H1 (cell line): ENCODE data around the gene FREM1. TPM values are rescaled to one million over a fixed set of nuclear protein-coding genes. Genes with fewer than 3 reads are reported as not detected.

Source experiments
- CTCF ChIA-PET: fragments of 300-600 bp; sonication (Branson Sonifier 250); formaldehyde crosslinking; loops from one replicate; lab custom pipeline; 2021; ENCODE audit not compliant: partially characterized antibody; lab: Charles Lee
- POLR2A ChIA-PET: fragments of 300-600 bp; sonication (Branson Sonifier 250); formaldehyde crosslinking; loops from one replicate; lab custom pipeline; 2021; ENCODE audit warnings: inconsistent platforms; ENCODE audit not compliant: partially characterized antibody; lab: Charles Lee
- DNase-seq, 2 experiments: peaks; one replicate each; pipeline versions ENCODE4 v3.0.0 to v3.0.0-alpha.2; 2010 to 2022; ENCODE audit warnings: low spot score in 2 of 2, low read depth in 1 of 2, mixed read lengths in 1 of 2
- FAIRE-seq: peaks from 2 replicates; lab custom pipeline; 2011; peaks lifted over from hg19 to GRCh38; lab: Jason Lieb, UNC
- H2AFZ ChIP-seq: 2 replicates; pipeline ENCODE4 v1.8.1; 2012; ENCODE audit warnings: low read length, inconsistent platforms
- H2AK5ac ChIP-seq: 2 replicates; pipeline ENCODE4 v1.6.1; 2013; ENCODE audit warnings: low read depth, low read length
- H2BK120ac ChIP-seq: replicated peaks from 2 replicates; pipeline ENCODE3; 2013; ENCODE audit warnings: low read depth, low read length, inconsistent platforms
- H2BK12ac ChIP-seq: 2 replicates; pipeline ENCODE4 v1.6.1; 2013; ENCODE audit warnings: low read depth, low read length
- H2BK15ac ChIP-seq: 2 replicates; pipeline ENCODE4 v1.6.1; 2013; ENCODE audit warnings: low read length
- H2BK20ac ChIP-seq: 2 replicates; pipeline ENCODE4 v1.6.1; 2013; ENCODE audit warnings: low read length
- H2BK5ac ChIP-seq: 2 replicates; pipeline ENCODE4 v1.6.1; 2013; ENCODE audit warnings: low read depth, low read length
- H3K14ac ChIP-seq: 2 replicates; pipeline ENCODE4 v1.6.1; 2013; ENCODE audit warnings: inconsistent platforms; ENCODE audit not compliant: insufficient read length
- H3K18ac ChIP-seq: 2 replicates; pipeline ENCODE4 v1.6.1; 2013; ENCODE audit warnings: low read length; ENCODE audit errors: extremely low read depth
- H3K23ac ChIP-seq: 2 replicates; pipeline ENCODE4 v1.6.1; 2013; ENCODE audit warnings: inconsistent platforms; ENCODE audit not compliant: insufficient read length
- H3K23me2 ChIP-seq: 2 replicates; pipeline ENCODE4 v1.6.1; 2013; ENCODE audit warnings: low read depth, low read length
- H3K27ac ChIP-seq: 2 replicates; pipeline ENCODE4 v1.6.1; 2011; ENCODE audit warnings: low read depth, low read length, inconsistent platforms
- H3K27me3 ChIP-seq, 4 experiments: replicated peaks in 1 of 4; 1 replicate in 1 of 4; 2 replicates in 3 of 4; pipeline versions ENCODE4 v1.6.1 to v1.8.1; 2011 to 2013; ENCODE audit warnings: low read length in 3 of 4, mild to moderate bottlenecking in 3 of 4, inconsistent platforms in 2 of 4, mixed read lengths in 2 of 4, moderate library complexity in 1 of 4; ENCODE audit not compliant: control insufficient read depth in 3 of 4, insufficient read depth in 3 of 4; ENCODE audit errors: extremely low read depth in 1 of 4
- H3K36me3 ChIP-seq, 4 experiments: 2 replicates each; pipeline versions ENCODE4 v1.6.1 to v1.8.1; 2011 to 2013; ENCODE audit warnings: mild to moderate bottlenecking in 4 of 4, low read length in 3 of 4, moderate library complexity in 2 of 4, control low read depth in 1 of 4, inconsistent platforms in 1 of 4; ENCODE audit not compliant: insufficient read depth in 4 of 4, control insufficient read depth in 2 of 4
- H3K4ac ChIP-seq: replicated peaks from 2 replicates; pipeline ENCODE3; 2013; ENCODE audit warnings: low read length, low read depth, mixed read lengths, inconsistent platforms; ENCODE audit not compliant: insufficient read length
- H3K4me1 ChIP-seq, 4 experiments: replicated peaks in 1 of 4; 1 replicate in 1 of 4; 2 replicates in 3 of 4; pipeline versions ENCODE4 v1.6.1 to v1.8.1; 2011 to 2013; ENCODE audit warnings: low read length in 3 of 4, inconsistent platforms in 2 of 4, mixed read lengths in 1 of 4; ENCODE audit not compliant: insufficient read depth in 4 of 4, control insufficient read depth in 3 of 4
- H3K4me2 ChIP-seq, 2 experiments: 2 replicates each; pipeline versions ENCODE4 v1.6.1 to v1.8.1; 2011 to 2013; ENCODE audit warnings: low read depth in 2 of 2, low read length in 2 of 2, control low read depth in 1 of 2, inconsistent platforms in 1 of 2, mild to moderate bottlenecking in 1 of 2; ENCODE audit not compliant: insufficient read depth in 1 of 2
- H3K4me3 ChIP-seq, 4 experiments: fragments of 200-600, 300-600 bp in 1 of 4; sonication (generic), shearing (Covaris generic), sonication (Bioruptor Twin) in 1 of 4; 2 replicates each; pipeline versions ENCODE4 v1.5.1 to v1.8.1; 2011 to 2016; ENCODE audit warnings: low read length in 4 of 4, low read depth in 3 of 4, control low read depth in 2 of 4, inconsistent platforms in 2 of 4, mild to moderate bottlenecking in 2 of 4, mixed read lengths in 1 of 4, moderate library complexity in 1 of 4; ENCODE audit not compliant: insufficient read depth in 2 of 4; ENCODE audit errors: extremely low read depth in 1 of 4
- H3K56ac ChIP-seq: replicated peaks from 2 replicates; pipeline ENCODE3; 2013; ENCODE audit warnings: low read depth, mild to moderate bottlenecking, mixed read lengths, low read length, inconsistent platforms; ENCODE audit not compliant: insufficient read length
- H3K79me1 ChIP-seq: 2 replicates; pipeline ENCODE4 v1.6.1; 2013; ENCODE audit warnings: low read depth, low read length, control low read depth
- H3K79me2 ChIP-seq, 2 experiments: 2 replicates each; pipeline versions ENCODE4 v1.6.1 to v1.8.1; 2012 to 2013; ENCODE audit warnings: low read length in 2 of 2, mild to moderate bottlenecking in 2 of 2, inconsistent platforms in 1 of 2; ENCODE audit not compliant: insufficient read depth in 2 of 2, control insufficient read depth in 1 of 2
- H3K9ac ChIP-seq, 4 experiments: replicated peaks in 1 of 4; 1 replicate in 1 of 4; 2 replicates in 3 of 4; pipeline versions ENCODE4 v1.6.1 to v1.8.1; 2011 to 2013; ENCODE audit warnings: low read depth in 3 of 4, low read length in 3 of 4, control low read depth in 2 of 4, mild to moderate bottlenecking in 2 of 4, moderate library complexity in 2 of 4, inconsistent platforms in 1 of 4; ENCODE audit errors: extremely low read depth in 1 of 4
- H3K9me3 ChIP-seq, 2 experiments: 2 replicates each; pipeline versions ENCODE4 v1.6.1 to v1.8.1; 2012 to 2013; ENCODE audit warnings: mild to moderate bottlenecking in 2 of 2, moderate library complexity in 2 of 2, control low read depth in 1 of 2, inconsistent platforms in 1 of 2, low read depth in 1 of 2, low read length in 1 of 2, mixed read lengths in 1 of 2; ENCODE audit not compliant: insufficient read depth in 2 of 2
- H4K20me1 ChIP-seq, 2 experiments: replicated peaks in 1 of 2; 2 replicates each; pipeline versions ENCODE3 to v1.8.1; 2011 to 2013; ENCODE audit warnings: inconsistent platforms in 2 of 2, low read length in 2 of 2, mild to moderate bottlenecking in 1 of 2; ENCODE audit not compliant: insufficient read depth in 2 of 2, control insufficient read depth in 1 of 2
- H4K5ac ChIP-seq: 2 replicates; pipeline ENCODE4 v1.6.1; 2013; ENCODE audit warnings: low read length, low read depth, mixed read lengths, inconsistent platforms; ENCODE audit not compliant: insufficient read length
- H4K8ac ChIP-seq: 2 replicates; pipeline ENCODE4 v1.8.0; 2013; ENCODE audit warnings: mild to moderate bottlenecking, moderate library complexity, low read length, inconsistent platforms; ENCODE audit not compliant: insufficient read depth; ENCODE audit errors: extremely low read depth
- H4K91ac ChIP-seq: replicated peaks from 2 replicates; pipeline ENCODE3; 2013; ENCODE audit warnings: low read length, mixed read lengths, inconsistent platforms; ENCODE audit not compliant: insufficient read length
- ASH2L ChIP-seq: fragments of 200-600, 300-600 bp; sonication (generic); IDR thresholded peaks from one replicate; pipeline ENCODE4 v1.7.1; 2017; ENCODE audit warnings: low read length
- CREB1 ChIP-seq: IDR thresholded peaks from 2 replicates; pipeline ENCODE4 v1.6.1; 2012; ENCODE audit warnings: inconsistent platforms
- CTBP2 ChIP-seq: IDR thresholded peaks from 2 replicates; pipeline ENCODE4 v1.7.0; 2011; ENCODE audit warnings: borderline replicate concordance, mild to moderate bottlenecking, moderate library complexity, mixed read lengths, low read length; ENCODE audit not compliant: insufficient read depth, insufficient read length
- EP300 ChIP-seq, 2 experiments: IDR thresholded peaks; 1 replicate in 1 of 2; 2 replicates in 1 of 2; pipeline ENCODE4 v1.6.1; 2011 to 2012; ENCODE audit warnings: low read depth in 2 of 2, low read length in 2 of 2, mild to moderate bottlenecking in 2 of 2, borderline replicate concordance in 1 of 2, inconsistent platforms in 1 of 2, moderate library complexity in 1 of 2
- WGBS, 2 experiments: shearing (Covaris generic) in 1 of 2; methylation state at CpG; one replicate each; pipeline versions ENCODE4 v1.1.6 to v1.1.7; 2013 to 2015; ENCODE audit warnings: low lambda C conversion rate in 2 of 2, mixed read lengths in 2 of 2, inconsistent platforms in 1 of 2, low coverage in 1 of 2, missing lambda C conversion rate in 1 of 2; ENCODE audit not compliant: insufficient replicate concordance in 2 of 2, insufficient coverage in 1 of 2, insufficient read length in 1 of 2; ENCODE audit errors: extremely low coverage in 1 of 2, missing lambda C conversion rate in 1 of 2; 5-methylcytosine and 5-hydroxymethylcytosine counted together
- polyA plus RNA-seq, 7 experiments: library from polyadenylated mRNA; depleted of rRNA in 3 of 7; stranded (reverse) in 5 of 7; unstranded in 2 of 7; fragments of >200 nt in 5 of 7; fragments of 200-250 nt in 2 of 7; gene quantifications; 1 replicate in 5 of 7; 2 replicates in 1 of 7; 4 replicates in 1 of 7; pipeline versions ENCODE4 v1.2.1 to v1.2.3, GENCODE V29; 2011 to 2013; ENCODE audit warnings: missing spikeins in 2 of 7, mixed read lengths in 2 of 7
- total RNA-seq: library from RNA; stranded (reverse); fragmentation: NEBNext Ultra II Directional; extraction: Animal tissue kit (Norgen Biotek cat#: 25700); gene quantifications from 2 replicates; pipeline ENCODE4 v1.2.1, GENCODE V29; 2021

Gene FREM1
- total and polyA plus RNA-seq, 2 of the 8 experiments (the other 6 are each of a cell fraction or from before 2014, with no cell fraction given) = 2.6 to 3.1 TPM

DNA sequence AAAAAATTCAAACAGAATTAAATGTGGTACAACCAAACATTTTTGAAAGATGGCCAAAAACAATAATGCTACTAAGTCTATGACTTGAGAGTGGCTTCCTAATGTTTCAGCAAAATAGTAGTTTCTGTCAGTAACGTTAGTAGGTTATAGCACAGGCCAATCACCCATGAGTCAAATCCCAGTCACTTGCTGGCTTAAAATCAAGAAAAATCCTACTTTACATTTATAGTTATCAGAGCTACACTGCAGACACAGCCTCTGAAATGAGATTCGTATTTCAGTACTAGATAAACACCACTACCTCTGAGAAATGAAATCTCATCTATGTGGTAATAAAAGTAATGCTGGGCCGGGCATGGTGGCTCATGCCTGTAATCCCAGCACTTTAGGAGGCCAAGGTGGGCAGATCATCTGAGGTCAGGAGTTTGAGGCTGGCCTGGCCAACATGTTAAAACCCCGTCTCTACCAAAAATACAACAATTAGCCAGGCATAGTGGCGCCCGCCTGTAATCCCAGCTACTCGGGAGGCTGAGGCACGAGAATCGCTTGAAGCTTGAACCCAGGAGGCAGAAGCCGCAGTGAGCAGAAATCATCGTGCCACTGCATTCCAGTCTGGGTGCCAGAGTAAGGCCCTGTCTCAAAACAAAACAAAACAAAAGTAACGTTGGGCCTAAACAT lies 223.0 kb downstream of the FREM1 start:
- peaks cover 0 to 12% (median 6%) of the 10 kb centered on the region in 4 experiments; a peak in 3 of 8 replicates for H3K36me3 ChIP-seq
- no peak overlapping the region for H2BK5ac ChIP-seq
- no peak overlapping the region for H4K91ac ChIP-seq
- ChIA-PET CTCF (interaction anchor here (0.6 to 1.8 kb wide), 3 partner anchors 26 to 1699 kb away, joined by 3 to 7 read pairs (median 3); no protein-coding TSS in a partner anchor), POLR2A (no interaction called here)
- no peaks in the 10 kb centered on the region for H4K20me1 ChIP-seq
- no peak overlapping the region for H3K18ac ChIP-seq
- H3K23ac ChIP-seq = no peak overlapping the region
- no peak overlapping the region for H4K8ac ChIP-seq
- no peak overlapping the region for H3K14ac ChIP-seq
- H3K4me1 ChIP-seq = no peaks in the 10 kb centered on the region
- no peaks in the 10 kb centered on the region for H3K9me3 ChIP-seq
- TF ChIP-seq ASH2L (no peak), CTBP2 (no peak), CREB1 (no peak), EP300 (IDR thresholded peaks at IDR 0.05; ENCODE audit: borderline replicate concordance in 1 of 2, low read depth in 2 of 2, low read length in 2 of 2) (no peak)
- no peak overlapping the region for H3K9ac ChIP-seq
- no peak overlapping the region for H2AFZ ChIP-seq
- H2BK15ac ChIP-seq = no peak overlapping the region
- no peak overlapping the region for H3K4me2 ChIP-seq
- no peak overlapping the region for H2AK5ac ChIP-seq
- H2BK20ac ChIP-seq = no peak overlapping the region
- no peaks in the 10 kb centered on the region for H3K27me3 ChIP-seq
- no peak overlapping the region for H3K27ac ChIP-seq
- H2BK12ac ChIP-seq = no peak overlapping the region
- no peak overlapping the region for H3K56ac ChIP-seq
- H3K4me3 ChIP-seq = no peak overlapping the region
- no peak overlapping the region for H3K4ac ChIP-seq
- no peak overlapping the region for H4K5ac ChIP-seq
- H3K79me2 ChIP-seq = peaks cover 0 to 15% of the 10 kb centered on the region in 2 experiments; a peak in 2 of 4 replicates
- H3K79me1 ChIP-seq = no peaks in the 10 kb centered on the region
- H3K23me2 ChIP-seq = no peaks in the 10 kb centered on the region
- WGBS, 2 experiments = 94% methylated on average over 12 of the region's 12 CpGs; no CpG with 5 or more reads in 1 of the 2 experiments
- FAIRE-seq (no peak), DNase-seq (no peak)
- no peak overlapping the region for H2BK120ac ChIP-seq
